NCI-H226 (cell line): ENCODE measurements around the gene SCNN1A.
"Not testable (repeated sequence)": the region's sequence is repeated elsewhere in the genome, so short reads cannot be mapped to it uniquely, and the experiment has no call there.

Source experiments
- DNase-seq: peaks from one replicate; pipeline ENCODE4 v3.0.0-alpha.2; 2015

Gene SCNN1A

GRCh38 chr12:6346235-6346832, 29.0 kb downstream of the SCNN1A start:
- DNase-seq: no peak

- DNase-seq: peak; percentile 99
Measured at GRCh38 chr12:6345319-6346091, 29.9 kb downstream of the SCNN1A start.

GRCh38 chr12:6344101-6344660, 31.2 kb downstream of the SCNN1A start:
- DNase-seq: not testable (repeated sequence)

- no peak for DNase-seq
Measured at GRCh38 chr12:6343518-6343917, 31.8 kb downstream of the SCNN1A start.

GRCh38 chr12:6342140-6342889, 33.0 kb downstream of the SCNN1A start:
- DNase-seq: no peak

GRCh38 chr12:6341417-6342139, 33.8 kb downstream of the SCNN1A start, which contains the start of gene TNFRSF1A:
TSS of gene TNFRSF1A (minus strand) at chr12:6342076. CDS start at chr12:6341814, 262 bp downstream.
- DNase-seq: peak; percentile 81

GRCh38 chr12:6340745-6341416, 34.5 kb downstream of the SCNN1A start:
- no peak for DNase-seq

- DNase-seq: peak; percentile 80
Measured at GRCh38 chr12:6340032-6340638, 35.2 kb downstream of the SCNN1A start.

GRCh38 chr12:6338955-6339354, 36.4 kb downstream of the SCNN1A start:
- DNase-seq: no peak

GRCh38 chr12:6338536-6338935, 36.8 kb downstream of the SCNN1A start:
- DNase-seq: not testable (repeated sequence)

- peak; percentile 70 for DNase-seq
Measured at GRCh38 chr12:6337958-6338433, 37.4 kb downstream of the SCNN1A start.

- no peak for DNase-seq
Measured at GRCh38 chr12:6336889-6337853, 38.2 kb downstream of the SCNN1A start.

GRCh38 chr12:6336079-6336888, 39.1 kb downstream of the SCNN1A start:
- DNase-seq: peak; percentile 100

- DNase-seq: peak; percentile 84
Measured at GRCh38 chr12:6335451-6336078, 39.8 kb downstream of the SCNN1A start.

GRCh38 chr12:6334940-6335450, 40.4 kb downstream of the SCNN1A start:
- no peak for DNase-seq

- no peak for DNase-seq
Measured at GRCh38 chr12:6334359-6334758, 41.0 kb downstream of the SCNN1A start.

- peak; percentile 60 for DNase-seq
Measured at GRCh38 chr12:6333566-6333965, 41.8 kb downstream of the SCNN1A start.

GRCh38 chr12:6333029-6333428, 42.3 kb downstream of the SCNN1A start:
- no peak for DNase-seq

GRCh38 chr12:6332459-6332858, 42.9 kb downstream of the SCNN1A start:
- DNase-seq: peak; percentile 65
